Endodermal cell (in vitro differentiated cells): Measurements from ENCODE around the gene SMPD2. TPM values are rescaled to one million over a fixed set of nuclear protein-coding genes. Genes with fewer than 3 reads are reported as not detected.

ENCODE experiments used
- DNase-seq: peaks from one replicate; pipeline ENCODE4 v3.0.0-alpha.2; 2017
- H3K27ac ChIP-seq: 2 replicates; pipeline ENCODE4 v1.5.1; 2013; ENCODE audit warnings: mild to moderate bottlenecking, low read depth, low read length, moderate library complexity
- H3K27me3 ChIP-seq: 2 replicates; pipeline ENCODE4 v1.6.1; 2013; ENCODE audit warnings: mild to moderate bottlenecking, low read length, moderate library complexity; ENCODE audit not compliant: insufficient read depth, control insufficient read depth, poor library complexity, severe bottlenecking
- H3K36me3 ChIP-seq: 2 replicates; pipeline ENCODE4 v1.7.0; 2013; ENCODE audit warnings: mild to moderate bottlenecking, low read length, moderate library complexity; ENCODE audit not compliant: control insufficient read depth, insufficient read depth
- H3K4me1 ChIP-seq: one replicate; pipeline ENCODE4 v1.7.0; 2013; ENCODE audit warnings: low read length; ENCODE audit not compliant: control insufficient read depth, insufficient read depth
- H3K4me3 ChIP-seq: 2 replicates; pipeline ENCODE4 v1.5.1; 2013; ENCODE audit warnings: mild to moderate bottlenecking, low read length, moderate library complexity
- H3K9ac ChIP-seq: 2 replicates; pipeline ENCODE4 v1.6.1; 2013; ENCODE audit warnings: mild to moderate bottlenecking, low read length, moderate library complexity; ENCODE audit not compliant: poor library complexity, severe bottlenecking; ENCODE audit errors: extremely low read depth
- H3K9me3 ChIP-seq: 2 replicates; pipeline ENCODE4 v1.6.1; 2013; ENCODE audit warnings: mild to moderate bottlenecking, low read length, moderate library complexity; ENCODE audit not compliant: control insufficient read depth
- H3K27ac Mint-ChIP-seq: 2 replicates; pipeline ENCODE4 v1.8.0; 2020; ENCODE audit warnings: mixed read lengths
- H3K27me3 Mint-ChIP-seq: 2 replicates; pipeline ENCODE4 v1.8.0; 2021; ENCODE audit warnings: mild to moderate bottlenecking, mixed read lengths; ENCODE audit not compliant: insufficient read depth
- H3K36me3 Mint-ChIP-seq: 2 replicates; pipeline ENCODE4 v1.8.0; 2020; ENCODE audit warnings: low read depth, mixed read lengths
- H3K4me1 Mint-ChIP-seq: 2 replicates; pipeline ENCODE4 v1.8.0; 2020; ENCODE audit warnings: mixed read lengths
- H3K4me3 Mint-ChIP-seq: 2 replicates; pipeline ENCODE4 v1.8.0; 2020; ENCODE audit warnings: mild to moderate bottlenecking, moderate library complexity, mixed read lengths
- H3K9me3 Mint-ChIP-seq: 2 replicates; pipeline ENCODE4 v1.8.0; 2020; ENCODE audit warnings: mild to moderate bottlenecking, mixed read lengths
- CTCF ChIP-seq: fragments of 200-600 bp; sonication (generic); conservative IDR thresholded peaks from 2 replicates; pipeline ENCODE4 v1.5.0; 2021; ENCODE audit warnings: antibody characterized with exemption, mild to moderate bottlenecking
- WGBS, 2 experiments: methylation state at CpG; one replicate each; pipeline versions ENCODE4 v1.1.5 to v1.1.7; 2013; ENCODE audit warnings: missing lambda C conversion rate in 2 of 2, mixed read lengths in 1 of 2; ENCODE audit not compliant: insufficient coverage in 1 of 2, insufficient read length in 1 of 2; 5-methylcytosine and 5-hydroxymethylcytosine counted together
- total RNA-seq, 2 donors: library from RNA; stranded (reverse); fragmentation: NEBNext Ultra II Directional in 1 of 2; extraction: Animal tissue kit (Norgen Biotek cat#: 25700) in 1 of 2; gene quantifications; 2 replicates in 1 of 2; 3 replicates in 1 of 2; pipeline ENCODE4 v1.2.1, GENCODE V29; 2021

The SMPD2 gene
- total RNA-seq, 2 donors from 2014 or later, result 11.1 to 12.0 TPM

DNA sequence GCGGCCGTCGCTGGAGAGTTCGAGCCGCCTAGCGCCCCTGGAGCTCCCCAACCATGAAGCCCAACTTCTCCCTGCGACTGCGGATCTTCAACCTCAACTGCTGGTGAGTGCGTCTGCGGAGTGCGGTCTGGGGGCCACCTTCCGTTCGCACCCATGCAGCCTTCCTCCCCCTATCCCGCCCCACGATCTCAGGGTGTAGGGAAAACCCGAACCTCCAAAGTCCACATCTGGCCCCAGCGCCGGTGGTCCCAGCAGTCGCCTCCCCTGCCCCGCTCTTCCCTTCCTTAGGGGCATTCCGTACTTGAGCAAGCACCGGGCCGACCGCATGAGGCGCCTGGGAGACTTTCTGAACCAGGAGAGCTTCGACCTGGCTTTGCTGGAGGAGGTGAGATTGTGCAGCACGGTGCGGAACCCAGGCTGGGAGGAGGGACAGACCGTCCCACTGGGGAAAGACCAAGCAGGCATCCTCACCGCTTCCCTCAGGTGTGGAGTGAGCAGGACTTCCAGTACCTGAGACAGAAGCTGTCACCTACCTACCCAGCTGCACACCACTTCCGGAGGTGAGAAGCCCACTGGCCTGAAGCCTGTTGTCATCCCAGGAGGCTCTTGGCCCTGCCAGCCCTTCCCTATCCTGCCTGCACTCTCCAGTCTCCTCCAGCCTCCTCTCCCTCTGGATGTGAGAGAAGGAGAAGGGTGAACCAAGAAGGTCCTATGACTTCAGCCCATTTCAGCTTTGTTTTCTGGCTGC lies 719 bp downstream of the SMPD2 start:
- peaks cover 7% of the 10 kb centered on the region for H3K27me3 Mint-ChIP-seq
- Histone ChIP-seq H3K27me3 (no peaks in the 10 kb centered on the region), H3K4me3 (peak overlapping the region; percentile 90), H3K9ac (peak overlapping the region; percentile 91), H3K4me1 (peaks cover 8% of the 10 kb centered on the region), H3K27ac (peak overlapping the region; percentile 44), H3K9me3 (no peaks in the 10 kb centered on the region), H3K36me3 (peaks cover 33% of the 10 kb centered on the region)
- peak; percentile 62 for TF ChIP-seq CTCF
- peak; percentile 87 for DNase-seq
- H3K27ac Mint-ChIP-seq, result peak overlapping the region; percentile 95
- WGBS, 2 experiments, result 0 to 2% methylated on average over 13 to 31 of the region's 31 CpGs
- peaks cover 4% of the 10 kb centered on the region for H3K4me1 Mint-ChIP-seq
- H3K4me3 Mint-ChIP-seq, result peak overlapping the region; percentile 90
- H3K9me3 Mint-ChIP-seq, result no peaks in the 10 kb centered on the region
- peaks cover 18% of the 10 kb centered on the region for H3K36me3 Mint-ChIP-seq

GRCh38 chr6:109442393-109442924 lies 1.9 kb downstream of the SMPD2 start:
- H3K27me3 ChIP-seq, result no peaks in the 10 kb centered on the region
- no peak overlapping the region for H3K4me3 ChIP-seq
- H3K9ac ChIP-seq, result no peak overlapping the region
- 93 to 100% methylated on average over 5 to 6 of the region's 6 CpGs for WGBS, 2 experiments
- Mint-ChIP-seq H3K27me3 (peaks cover 7% of the 10 kb centered on the region), H3K36me3 (peaks cover 23% of the 10 kb centered on the region), H3K9me3 (no peaks in the 10 kb centered on the region), H3K27ac (no peak overlapping the region), H3K4me1 (peaks cover 4% of the 10 kb centered on the region), H3K4me3 (peak overlapping the region; percentile 90)
- no peaks in the 10 kb centered on the region for H3K9me3 ChIP-seq
- H3K27ac ChIP-seq, result no peak overlapping the region
- no peak for TF ChIP-seq CTCF
- H3K36me3 ChIP-seq, result peaks cover 33% of the 10 kb centered on the region
- peaks cover 8% of the 10 kb centered on the region for H3K4me1 ChIP-seq
- DNase-seq, result no peak

DNA sequence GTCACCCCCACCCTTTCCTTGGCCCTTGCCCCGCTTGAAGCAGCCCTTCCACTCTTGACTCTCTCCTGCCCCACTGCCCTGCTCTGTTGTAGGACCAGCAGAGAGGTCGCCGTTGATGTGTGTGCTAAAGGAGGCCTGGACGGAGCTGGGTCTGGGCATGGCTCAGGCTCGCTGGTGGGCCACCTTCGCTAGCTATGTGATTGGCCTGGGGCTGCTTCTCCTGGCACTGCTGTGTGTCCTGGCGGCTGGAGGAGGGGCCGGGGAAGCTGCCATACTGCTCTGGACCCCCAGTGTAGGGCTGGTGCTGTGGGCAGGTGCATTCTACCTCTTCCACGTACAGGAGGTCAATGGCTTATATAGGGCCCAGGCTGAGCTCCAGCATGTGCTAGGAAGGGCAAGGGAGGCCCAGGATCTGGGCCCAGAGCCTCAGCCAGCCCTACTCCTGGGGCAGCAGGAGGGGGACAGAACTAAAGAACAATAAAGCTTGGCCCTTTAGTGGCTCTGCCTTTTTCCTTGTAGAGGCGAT lies 3.0 kb downstream of the SMPD2 start:
- Mint-ChIP-seq H3K27ac (no peak overlapping the region), H3K4me3 (no peak overlapping the region)

More for the DNA sequence above, 3.0 kb downstream of the SMPD2 start:
- H3K27me3 ChIP-seq, result no peaks in the 10 kb centered on the region
- H3K4me1 ChIP-seq, result peaks cover 8% of the 10 kb centered on the region
- H3K4me1 Mint-ChIP-seq, result peaks cover 4% of the 10 kb centered on the region
- peaks cover 23% of the 10 kb centered on the region for H3K36me3 Mint-ChIP-seq
- DNase-seq, result no peak
- no peaks in the 10 kb centered on the region for H3K9me3 ChIP-seq
- 87 to 96% methylated on average over 3 to 10 of the region's 10 CpGs for WGBS, 2 experiments
- H3K4me3 ChIP-seq, result no peak overlapping the region
- H3K9me3 Mint-ChIP-seq, result no peaks in the 10 kb centered on the region
- no peak overlapping the region for H3K27ac ChIP-seq
- no peak overlapping the region for H3K9ac ChIP-seq
- peaks cover 33% of the 10 kb centered on the region for H3K36me3 ChIP-seq
- H3K27me3 Mint-ChIP-seq, result peaks cover 7% of the 10 kb centered on the region
- no peak for TF ChIP-seq CTCF
